SK-N-SH (cell line): ENCODE measurements around the gene CSRP2.

Source experiments
- CHD2 ChIP-seq: fragments of 150-350 bp; IDR thresholded peaks from 2 replicates; pipeline ENCODE4 v1.6.1; 2018; ENCODE audit warnings: low read length; ENCODE audit not compliant: partially characterized antibody
- CTCF ChIP-seq: fragments of 200-600 bp; sonication (generic); IDR thresholded peaks from 2 replicates; pipeline ENCODE4 v1.6.1; 2017; ENCODE audit warnings: antibody characterized with exemption, mild to moderate bottlenecking, moderate library complexity
- MXI1 ChIP-seq: IDR thresholded peaks from 2 replicates; pipeline ENCODE4 v1.6.1; 2012; ENCODE audit warnings: mild to moderate bottlenecking, low read depth, low read length, improper control_type of control experiment
- POLR2AphosphoS5 ChIP-seq: IDR thresholded peaks from 2 replicates; pipeline ENCODE4 v1.6.1; 2012; ENCODE audit warnings: low read depth, low read length
- TAF1 ChIP-seq: IDR thresholded peaks from 2 replicates; pipeline ENCODE4 v1.6.1; 2012; ENCODE audit warnings: low read depth, mild to moderate bottlenecking, low read length, moderate library complexity, borderline replicate concordance
- TF ChIP-seq, protein P1 (sequence below): fragments of 150-350 bp; IDR thresholded peaks from 2 replicates; pipeline ENCODE4 v1.6.1; 2017; ENCODE audit warnings: antibody characterized with exemption, low read length, low read depth, borderline replicate concordance
- TF ChIP-seq, protein P2 (sequence below): IDR thresholded peaks from 2 replicates; pipeline ENCODE4 v1.4.0; 2012; ENCODE audit warnings: low read depth, borderline replicate concordance

GRCh38 chr12:76879710-76880518 is 1.1 kb upstream of the CSRP2 start:
- TF ChIP-seq POLR2AphosphoS5 (no peak), CTCF (no peak), TAF1 (no peak), CHD2 (no peak), MXI1 (no peak)
- TF ChIP-seq, protein P1, sequence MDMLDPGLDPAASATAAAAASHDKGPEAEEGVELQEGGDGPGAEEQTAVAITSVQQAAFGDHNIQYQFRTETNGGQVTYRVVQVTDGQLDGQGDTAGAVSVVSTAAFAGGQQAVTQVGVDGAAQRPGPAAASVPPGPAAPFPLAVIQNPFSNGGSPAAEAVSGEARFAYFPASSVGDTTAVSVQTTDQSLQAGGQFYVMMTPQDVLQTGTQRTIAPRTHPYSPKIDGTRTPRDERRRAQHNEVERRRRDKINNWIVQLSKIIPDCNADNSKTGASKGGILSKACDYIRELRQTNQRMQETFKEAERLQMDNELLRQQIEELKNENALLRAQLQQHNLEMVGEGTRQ, result no peak
- TF ChIP-seq, protein P2, sequence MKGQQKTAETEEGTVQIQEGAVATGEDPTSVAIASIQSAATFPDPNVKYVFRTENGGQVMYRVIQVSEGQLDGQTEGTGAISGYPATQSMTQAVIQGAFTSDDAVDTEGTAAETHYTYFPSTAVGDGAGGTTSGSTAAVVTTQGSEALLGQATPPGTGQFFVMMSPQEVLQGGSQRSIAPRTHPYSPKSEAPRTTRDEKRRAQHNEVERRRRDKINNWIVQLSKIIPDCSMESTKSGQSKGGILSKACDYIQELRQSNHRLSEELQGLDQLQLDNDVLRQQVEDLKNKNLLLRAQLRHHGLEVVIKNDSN, result no peak
